Stimulated activated CD4-positive, alpha-beta T cell treated with anti-CD3 and anti-CD28 coated beads, Interleukin-2, amount 100 ng/mL, for 48 hours (primary cell): ENCODE measurements around the gene HOXC13.

Experiments used
- DNase-seq, 2 donors: peaks; one replicate each; pipeline ENCODE4 v3.0.0-alpha.2; 2020

Gene HOXC13

GRCh38 chr12:53955036-53955775, 16.6 kb downstream of the HOXC13 start:
- no peak for DNase-seq

GRCh38 chr12:53955776-53956250, 17.2 kb downstream of the HOXC13 start:
- DNase-seq: no peak

GRCh38 chr12:53956251-53956887, 17.7 kb downstream of the HOXC13 start:
- DNase-seq: no peak

GRCh38 chr12:53956914-53957536, 18.4 kb downstream of the HOXC13 start:
- no peak for DNase-seq

- no peak for DNase-seq
Observed at GRCh38 chr12:53958128-53958527, 19.5 kb downstream of the HOXC13 start.

GRCh38 chr12:53959314-53959713, 20.7 kb downstream of the HOXC13 start:
- no peak for DNase-seq

GRCh38 chr12:53960187-53961024, 21.8 kb downstream of the HOXC13 start:
- DNase-seq: no peak

- DNase-seq: no peak
Observed at GRCh38 chr12:53961025-53961761, 22.6 kb downstream of the HOXC13 start.

GRCh38 chr12:53963005-53963404, 24.4 kb downstream of the HOXC13 start:
- DNase-seq: no peak

GRCh38 chr12:53963434-53964314, 25.0 kb downstream of the HOXC13 start:
- DNase-seq: no peak

GRCh38 chr12:53964315-53964713, 25.7 kb downstream of the HOXC13 start:
- DNase-seq: no peak

GRCh38 chr12:53965281-53966084, 26.9 kb downstream of the HOXC13 start:
- no peak for DNase-seq

GRCh38 chr12:53966085-53966384, 27.4 kb downstream of the HOXC13 start:
- DNase-seq: no peak

GRCh38 chr12:53966385-53967133, 27.9 kb downstream of the HOXC13 start:
- no peak for DNase-seq

GRCh38 chr12:53967421-53967925, 28.8 kb downstream of the HOXC13 start:
- no peak for DNase-seq

GRCh38 chr12:53968214-53969127, 29.8 kb downstream of the HOXC13 start:
- no peak for DNase-seq

GRCh38 chr12:53969588-53970259, 31.1 kb downstream of the HOXC13 start:
- DNase-seq: no peak

GRCh38 chr12:53970451-53970850, 31.8 kb downstream of the HOXC13 start:
- DNase-seq: no peak
